HuH-7.5 (cell line): ENCODE measurements around the gene AKAP9.
"Not testable (repeated sequence)": the region's sequence is repeated elsewhere in the genome, so short reads cannot be mapped to it uniquely, and the experiment has no call there.

Source experiments
- DNase-seq: peaks from one replicate; pipeline ENCODE4 v3.0.0; 2011; ENCODE audit warnings: low spot score

The AKAP9 gene

DNA sequence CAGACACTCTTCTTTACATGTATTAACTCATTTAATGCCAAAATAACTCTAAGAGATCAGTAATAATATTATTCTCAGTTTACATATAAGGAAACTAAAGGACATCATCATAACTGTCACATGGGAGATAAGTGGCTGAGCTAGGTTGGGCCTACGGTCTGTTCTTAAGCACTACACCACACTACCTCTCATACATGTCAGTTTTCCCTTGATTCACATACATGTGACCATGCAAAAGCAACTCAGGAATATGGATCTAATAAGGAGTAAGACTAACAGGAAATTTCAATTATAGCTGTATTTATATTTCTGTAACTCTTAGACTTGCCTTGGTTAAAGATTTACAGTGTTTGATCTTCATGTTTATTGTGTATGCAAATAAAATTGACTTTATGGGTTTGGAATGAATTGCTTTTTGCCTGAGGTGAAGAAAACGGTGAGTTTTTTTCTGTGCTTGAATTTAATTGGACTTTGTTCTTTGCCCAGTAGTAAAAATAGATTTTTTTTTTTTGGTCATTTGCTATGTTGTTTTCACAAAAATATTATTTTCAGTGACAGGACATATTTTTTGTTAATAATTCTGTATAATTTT lies 123.9 kb downstream of the AKAP9 start:
- DNase-seq, result no peak

DNA sequence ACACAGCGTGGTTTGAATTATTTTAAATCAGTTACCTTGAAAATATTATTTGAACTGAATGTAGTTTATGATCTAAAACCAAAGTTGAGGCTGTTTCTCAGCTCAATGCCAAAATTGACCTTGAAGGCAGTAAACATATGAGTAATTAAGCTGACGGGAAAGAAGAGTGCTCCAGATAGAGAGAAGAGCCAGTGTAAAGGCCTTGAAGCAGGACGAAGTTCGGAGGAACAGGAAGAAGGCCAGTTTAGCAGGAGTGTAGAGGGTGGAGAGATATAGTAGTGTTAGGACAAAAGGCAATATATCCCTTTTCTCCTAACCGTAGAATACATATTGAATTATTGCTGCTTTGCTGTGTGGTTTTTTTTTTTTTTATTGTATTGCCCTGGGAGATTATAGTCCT lies 130.4 kb downstream of the AKAP9 start:
- DNase-seq, result no peak

DNA sequence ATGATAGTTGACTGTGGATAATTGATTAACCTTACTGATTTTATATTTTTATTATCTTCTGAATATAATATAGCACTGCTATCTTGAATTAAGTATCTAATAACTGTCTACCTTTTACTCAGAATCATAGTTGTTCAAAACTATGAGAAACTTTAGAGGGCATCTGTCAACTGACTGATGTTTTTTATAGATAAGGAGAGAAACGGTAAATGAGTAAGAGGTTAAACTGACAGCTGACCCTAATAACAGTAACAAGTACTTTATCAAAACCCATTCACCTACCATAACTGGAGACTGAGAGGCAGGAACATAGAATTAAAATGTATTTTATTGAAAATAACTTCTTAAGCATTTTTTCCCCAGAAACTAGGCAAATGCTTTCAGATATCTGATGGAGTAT lies 131.5 kb downstream of the AKAP9 start:
- no peak for DNase-seq

DNA sequence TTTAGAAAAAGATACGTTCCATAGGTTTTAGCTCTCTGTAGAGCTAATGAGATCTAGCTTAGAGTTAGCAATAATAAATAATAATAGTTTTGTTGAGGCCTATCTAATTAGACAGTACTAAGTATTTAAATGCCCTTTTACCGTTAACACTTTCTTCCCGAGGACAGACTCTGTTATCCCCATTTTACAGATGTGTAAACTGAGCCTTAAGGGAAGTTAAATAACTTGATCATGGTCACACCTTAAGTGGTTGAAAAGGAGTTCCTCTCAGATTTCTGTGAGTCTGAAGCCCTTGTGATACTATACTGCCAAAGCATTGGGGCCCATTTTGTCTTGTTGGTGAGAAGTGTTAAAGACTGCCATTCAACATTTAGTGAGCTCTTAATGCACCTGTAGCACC lies 132.0 kb downstream of the AKAP9 start:
- no peak for DNase-seq

DNA sequence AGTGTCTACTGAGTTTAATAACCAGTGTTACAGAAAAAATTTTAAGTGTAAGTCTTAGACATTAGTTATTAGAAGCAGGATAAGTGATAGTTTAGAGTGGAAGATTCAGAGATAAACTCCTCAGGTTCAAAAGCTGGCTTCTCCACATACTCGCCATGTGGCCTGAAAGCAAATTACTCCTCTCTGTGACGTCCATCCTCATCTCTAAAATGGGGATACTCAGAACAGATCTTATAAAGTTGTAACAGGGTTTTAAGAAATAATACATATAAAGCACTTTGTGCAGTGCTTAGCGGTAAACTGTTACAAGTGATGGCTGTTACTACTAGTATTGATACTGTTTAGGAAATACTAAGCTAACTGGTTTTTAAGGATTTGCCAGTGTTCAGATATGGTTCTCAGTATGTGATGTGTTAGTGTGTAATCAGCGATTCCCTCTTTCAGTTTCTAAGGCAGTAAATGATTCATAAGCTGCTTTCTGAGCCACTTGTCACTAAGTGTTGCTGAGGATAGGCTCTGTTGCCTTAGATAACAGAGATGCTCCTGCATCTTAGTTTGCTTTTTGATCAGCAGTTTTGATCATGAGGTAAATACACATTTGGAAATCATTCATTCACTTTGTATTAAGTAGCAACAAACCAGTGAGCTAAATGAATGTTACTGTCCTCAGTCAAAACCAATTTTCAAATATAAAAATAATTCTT lies 134.9 kb downstream of the AKAP9 start:
- no peak for DNase-seq

DNA sequence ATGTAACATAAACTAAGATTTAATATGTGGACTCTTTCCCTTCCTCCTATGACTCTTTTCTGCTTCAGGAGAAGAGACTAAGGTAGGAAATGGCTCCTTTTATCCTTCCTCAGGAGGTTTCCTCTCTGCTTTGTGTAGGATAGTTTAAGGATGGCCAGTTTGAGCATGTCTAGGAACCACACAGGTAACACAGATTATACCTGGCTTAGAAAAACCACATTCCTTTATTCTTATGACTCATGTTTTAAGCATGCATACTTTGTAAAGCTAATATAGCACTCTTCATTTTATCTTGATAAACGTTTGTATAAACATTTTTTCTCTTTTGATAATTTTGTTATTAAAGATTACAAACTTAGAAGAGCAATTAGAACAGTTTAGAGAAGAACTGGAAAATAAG lies 135.8 kb downstream of the AKAP9 start:
- no peak for DNase-seq

DNA sequence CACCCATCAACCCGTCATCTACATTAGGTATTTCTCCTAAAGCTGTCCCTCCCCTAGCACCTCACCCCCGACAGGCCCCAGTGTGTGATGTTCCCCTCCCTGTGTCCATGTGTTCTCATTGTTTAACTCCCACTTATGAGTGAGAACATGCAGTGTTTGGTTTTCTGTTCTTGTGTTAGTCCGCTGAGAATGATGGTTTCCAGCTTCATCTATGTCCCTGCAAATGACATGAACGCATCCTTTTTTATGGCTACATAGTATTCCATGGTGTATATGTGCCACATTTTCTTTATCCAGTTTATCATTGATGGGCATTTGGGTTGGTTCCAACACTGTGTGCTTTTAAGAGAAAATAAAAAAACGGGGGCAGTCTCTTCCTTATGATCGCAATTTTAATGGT lies 143.3 kb downstream of the AKAP9 start:
- not testable (repeated sequence) for DNase-seq

DNA sequence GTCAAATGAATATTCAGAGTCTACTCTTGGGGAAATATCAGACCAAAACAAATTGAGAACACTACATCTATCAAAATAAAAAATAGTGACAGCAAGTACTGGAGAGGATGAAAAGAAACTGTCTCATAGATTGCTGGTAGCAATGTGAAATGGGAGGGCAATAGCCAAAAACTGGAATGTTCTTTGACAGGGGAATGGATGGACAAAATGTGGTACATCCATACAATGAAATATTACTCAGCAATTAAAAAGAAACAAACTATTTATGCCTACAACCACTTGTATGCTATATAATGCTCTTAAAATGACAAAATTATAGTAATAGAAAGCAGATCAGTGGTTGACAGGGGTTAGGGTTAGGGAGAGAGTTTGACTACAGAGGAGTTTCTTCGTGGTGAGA lies 147.6 kb downstream of the AKAP9 start:
- DNase-seq, result no peak

DNA sequence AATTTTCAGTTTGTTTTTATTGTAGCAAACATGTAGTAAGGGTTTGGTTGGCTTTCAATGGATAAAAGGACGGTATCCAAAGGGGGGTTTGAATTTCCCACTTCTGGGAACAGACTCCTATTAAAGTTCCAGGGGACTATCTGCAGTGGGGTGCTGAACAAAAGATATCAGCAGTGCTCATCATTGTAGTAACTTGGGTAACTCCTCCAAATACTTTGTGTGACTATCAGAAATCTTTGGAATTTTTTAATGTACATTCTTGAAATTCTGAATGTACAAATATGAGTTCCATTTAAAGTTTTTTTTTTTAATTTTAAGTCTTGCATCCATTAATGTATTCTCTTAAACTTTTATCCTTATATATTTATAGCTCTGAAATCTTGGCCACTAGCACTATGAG lies 151.5 kb downstream of the AKAP9 start:
- no peak for DNase-seq

DNA sequence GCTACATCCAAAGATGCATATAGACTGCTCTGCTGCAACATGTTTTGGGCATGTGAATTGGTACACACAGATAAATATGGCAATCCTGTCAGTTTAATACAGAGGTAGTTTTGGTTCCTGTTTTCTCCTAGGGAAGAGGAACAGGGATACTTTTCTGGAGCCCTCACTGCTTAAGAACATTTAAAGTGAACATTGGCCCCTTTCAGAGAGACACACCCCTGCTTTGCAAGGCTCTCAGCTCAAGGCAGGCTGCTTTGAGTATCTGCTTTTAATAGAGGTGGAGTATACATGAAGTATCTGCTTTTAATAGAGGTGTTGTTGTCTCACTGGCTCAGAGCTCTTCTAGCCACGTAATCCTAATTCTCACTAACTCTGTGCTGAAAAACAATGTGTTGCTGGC lies 154.7 kb downstream of the AKAP9 start:
- DNase-seq, result no peak

DNA sequence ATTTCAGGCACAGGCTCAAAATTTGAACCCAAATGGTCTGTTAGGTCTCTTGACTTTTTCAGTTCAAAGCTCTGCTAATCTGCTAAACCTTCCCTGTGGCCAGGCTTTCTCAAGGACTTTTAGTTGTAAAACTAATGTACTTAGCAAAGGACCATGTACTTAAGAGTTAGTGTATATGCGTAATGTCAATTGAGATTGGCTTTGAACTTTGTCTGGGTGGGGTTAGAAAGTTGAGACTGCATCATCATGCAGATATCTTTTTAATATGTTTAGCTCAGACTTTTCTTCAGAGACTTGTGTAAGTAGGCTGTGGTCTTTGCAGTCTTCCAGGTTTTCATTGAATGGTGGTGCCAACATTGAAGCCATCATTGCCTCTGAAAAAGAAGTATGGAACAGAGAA lies 159.9 kb downstream of the AKAP9 start:
- DNase-seq, result no peak

DNA sequence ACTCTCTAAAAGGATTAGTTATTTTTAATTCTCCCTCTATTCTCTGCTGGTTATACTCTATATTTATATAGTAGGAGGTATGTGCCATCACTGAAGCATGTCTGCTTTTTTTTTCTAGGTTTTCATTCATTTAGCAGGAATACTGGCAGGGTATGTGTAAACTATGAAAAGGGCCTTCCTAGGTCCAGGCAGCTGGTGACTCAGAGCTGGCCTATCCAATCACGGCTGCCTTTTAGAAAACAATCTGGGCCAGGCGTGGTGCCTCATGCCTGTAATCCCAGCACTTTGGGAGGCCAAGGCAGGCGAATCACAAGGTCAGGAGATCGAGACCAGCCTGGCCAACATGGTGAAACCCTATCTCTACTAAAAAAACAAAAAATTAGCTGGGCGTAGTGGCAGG lies 162.2 kb downstream of the AKAP9 start:
- DNase-seq, result not testable (repeated sequence)

DNA sequence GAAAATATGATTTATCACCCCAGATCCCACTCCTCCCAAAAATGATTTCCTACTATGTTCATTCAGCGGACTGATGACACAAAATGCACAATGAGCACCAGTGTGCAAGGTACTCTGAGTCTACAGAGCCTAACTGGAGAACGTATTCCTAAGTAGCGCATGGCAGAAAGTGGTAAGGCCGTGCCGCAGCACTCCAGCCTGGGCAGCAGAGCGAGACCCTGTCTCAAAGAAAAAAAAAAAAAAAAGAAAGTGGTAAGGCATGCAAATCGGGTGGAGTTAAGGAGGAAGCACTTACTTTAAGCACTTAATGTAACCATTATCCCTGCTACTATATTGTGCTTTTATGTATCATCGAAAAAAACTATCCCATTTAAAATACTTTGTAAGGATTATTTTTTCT lies 168.2 kb downstream of the AKAP9 start:
- no peak for DNase-seq

DNA sequence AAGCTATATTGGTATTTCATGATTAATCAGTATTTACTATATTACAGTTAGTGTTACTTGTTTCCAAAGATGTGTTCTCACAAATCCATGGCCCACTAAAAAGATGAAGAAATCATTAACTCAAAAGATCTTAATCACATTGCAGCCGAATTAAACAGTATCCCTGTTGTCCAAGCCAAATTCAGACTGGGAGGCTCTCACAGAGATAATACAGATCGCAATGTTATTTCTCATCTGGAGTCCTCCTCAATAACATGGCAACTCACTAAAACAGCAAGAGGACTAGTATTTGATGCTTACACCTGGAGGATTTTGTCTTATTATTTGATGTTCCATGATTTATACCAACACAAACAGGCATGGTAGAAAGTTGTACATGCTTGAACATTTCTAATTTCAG lies 170.2 kb downstream of the AKAP9 start:
- DNase-seq, result no peak

DNA sequence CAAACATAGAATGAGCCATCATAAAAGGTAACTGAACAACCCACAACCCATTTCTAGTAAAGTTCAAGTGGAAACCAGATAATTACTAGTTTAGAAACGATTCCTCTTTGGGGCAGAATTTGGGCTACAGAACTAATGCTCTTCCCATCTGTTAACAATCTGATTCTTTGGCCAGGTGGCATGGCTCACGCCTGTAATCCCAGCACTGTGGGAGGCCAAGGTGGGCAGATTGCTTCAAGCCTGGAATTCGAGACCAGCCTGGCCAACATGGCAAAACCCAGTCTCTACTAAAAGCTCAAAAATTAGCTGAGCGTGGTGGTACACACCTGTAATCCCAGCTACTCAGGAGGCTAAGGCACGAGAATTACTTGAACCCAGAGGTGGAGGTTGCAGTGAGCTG lies 175.2 kb downstream of the AKAP9 start:
- no peak for DNase-seq

DNA sequence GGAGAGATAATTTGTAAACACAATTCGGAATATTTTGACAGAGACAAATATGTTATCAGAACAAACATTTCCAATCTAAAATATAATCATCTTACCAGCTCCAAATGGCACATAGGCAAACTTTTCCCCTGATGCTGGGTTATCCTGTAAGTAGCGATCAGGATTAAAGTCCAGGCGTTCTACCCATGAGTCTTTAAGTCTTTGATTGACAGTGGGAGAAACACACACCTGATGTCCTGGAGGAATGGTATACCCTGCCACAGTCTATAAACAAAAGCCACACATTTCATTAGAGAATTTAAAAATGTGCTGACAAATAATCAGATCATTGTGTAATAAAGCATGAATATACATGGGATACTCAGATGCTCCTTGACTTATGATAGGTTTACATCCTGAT lies 176.3 kb downstream of the AKAP9 start:
- DNase-seq, result no peak

DNA sequence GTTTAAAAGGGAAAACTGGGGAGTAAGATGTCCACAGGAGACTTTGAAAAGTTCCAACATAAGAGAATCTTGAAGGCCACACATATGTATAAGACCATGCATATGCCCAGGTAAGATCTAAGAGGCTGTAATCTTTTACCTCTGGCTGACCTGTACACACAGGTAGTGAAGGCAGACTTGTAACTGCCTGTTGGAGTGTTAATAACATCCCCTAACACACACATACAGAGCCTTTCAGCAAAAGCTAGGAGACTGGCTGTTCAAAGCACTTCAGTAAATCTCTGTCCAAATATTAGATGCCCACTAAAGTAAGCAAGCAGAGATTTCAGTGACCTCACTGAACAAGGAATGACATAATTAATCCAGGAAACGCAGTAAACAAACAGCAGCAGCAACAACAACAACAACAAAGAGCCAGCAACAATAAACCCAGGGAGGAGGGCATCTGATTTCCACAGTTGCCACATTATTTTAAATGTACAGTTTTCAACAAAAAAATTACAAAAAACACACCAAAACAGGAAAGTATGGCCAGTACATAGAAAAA lies 178.6 kb downstream of the AKAP9 start:
- no peak for DNase-seq

DNA sequence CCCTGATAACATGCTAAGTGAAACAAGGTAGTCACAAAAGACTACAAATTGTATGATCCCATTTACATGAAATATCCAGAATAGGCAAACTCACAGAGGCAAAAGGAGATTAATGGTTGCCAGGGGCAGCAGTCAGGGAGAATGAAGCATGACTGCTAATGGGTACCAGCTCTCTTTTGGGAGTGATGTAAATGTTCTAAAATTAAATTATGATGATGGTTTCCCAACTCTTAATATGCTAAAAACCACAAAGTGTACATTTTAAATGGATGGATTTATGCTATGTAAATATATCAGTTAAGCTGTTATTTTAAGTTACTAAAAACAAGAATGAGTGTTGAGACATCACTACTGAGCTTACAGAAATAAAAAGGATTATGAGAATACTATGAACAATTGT lies 181.0 kb downstream of the AKAP9 start:
- DNase-seq, result no peak

DNA sequence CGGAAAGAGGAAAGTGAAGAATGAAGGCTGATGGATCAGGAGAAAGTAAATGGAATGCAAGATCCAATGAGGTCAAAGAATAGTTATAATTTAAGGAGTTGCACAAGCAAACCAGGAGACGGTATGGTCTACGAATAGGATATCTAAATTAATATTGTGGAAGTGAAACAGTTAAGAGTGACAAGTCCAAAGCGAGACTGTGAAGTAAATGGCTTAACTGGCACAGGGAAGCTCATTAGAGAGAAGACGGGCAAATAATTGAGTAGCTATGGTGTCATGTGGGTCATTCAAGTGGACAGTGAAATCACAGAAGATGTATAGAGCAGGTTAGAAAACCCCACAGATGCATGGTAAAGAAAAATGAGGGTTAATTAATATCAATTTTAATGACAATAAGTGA lies 190.4 kb downstream of the AKAP9 start:
- no peak for DNase-seq

DNA sequence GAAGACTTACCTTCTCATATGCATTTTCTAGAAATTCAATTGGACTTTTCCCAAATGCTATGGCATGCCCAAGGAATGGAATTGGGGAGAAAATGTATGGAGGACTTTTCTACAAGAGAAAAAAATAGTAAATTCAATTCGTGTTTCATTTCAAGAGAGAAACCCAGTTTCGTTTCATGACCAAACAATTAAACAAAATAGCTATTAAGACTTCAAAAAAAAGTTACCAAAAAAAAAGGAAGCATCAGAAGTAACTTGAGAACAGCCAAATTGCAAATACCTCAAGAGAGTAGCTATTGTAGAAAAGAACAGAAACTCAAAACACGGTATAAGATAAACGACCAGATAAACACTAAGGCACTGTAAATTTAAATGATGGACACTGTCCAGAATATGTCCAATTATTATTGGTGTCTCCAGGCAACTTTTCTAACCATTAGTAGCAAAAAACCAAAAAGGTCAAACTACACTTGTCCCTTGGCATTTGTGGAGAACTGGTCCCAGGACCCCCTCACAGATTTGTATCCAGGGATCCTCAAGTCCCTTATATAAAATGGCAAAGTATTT lies 191.2 kb downstream of the AKAP9 start:
- no peak for DNase-seq

DNA sequence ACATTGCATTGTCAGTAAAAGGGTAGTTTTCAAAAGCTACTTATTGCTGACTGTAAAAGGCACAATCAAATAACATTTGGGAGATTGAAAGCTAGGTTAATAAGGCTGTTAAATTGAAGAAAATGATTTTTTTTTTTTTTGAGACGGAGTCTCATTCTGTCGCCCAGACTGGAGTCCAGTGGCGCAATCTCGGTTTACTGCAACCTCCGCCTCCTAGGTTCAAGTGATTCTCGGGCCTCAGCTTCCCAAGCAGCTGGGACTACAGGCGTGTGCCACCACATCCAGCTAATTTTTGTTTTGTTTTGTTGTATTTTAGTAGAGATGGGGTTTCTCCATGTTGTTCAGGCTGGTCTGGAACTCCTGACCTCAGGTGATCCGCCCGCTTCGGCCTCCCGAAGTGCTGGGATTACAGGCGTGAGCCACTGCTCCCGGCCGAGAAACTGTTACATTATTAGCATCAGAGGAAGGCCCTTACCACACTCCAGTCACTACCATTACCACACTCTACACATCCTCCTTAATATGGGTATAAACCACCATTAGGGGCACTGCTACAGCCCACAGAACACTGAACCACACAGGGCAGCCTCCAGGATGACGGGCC lies 192.6 kb downstream of the AKAP9 start:
- DNase-seq, result no peak

DNA sequence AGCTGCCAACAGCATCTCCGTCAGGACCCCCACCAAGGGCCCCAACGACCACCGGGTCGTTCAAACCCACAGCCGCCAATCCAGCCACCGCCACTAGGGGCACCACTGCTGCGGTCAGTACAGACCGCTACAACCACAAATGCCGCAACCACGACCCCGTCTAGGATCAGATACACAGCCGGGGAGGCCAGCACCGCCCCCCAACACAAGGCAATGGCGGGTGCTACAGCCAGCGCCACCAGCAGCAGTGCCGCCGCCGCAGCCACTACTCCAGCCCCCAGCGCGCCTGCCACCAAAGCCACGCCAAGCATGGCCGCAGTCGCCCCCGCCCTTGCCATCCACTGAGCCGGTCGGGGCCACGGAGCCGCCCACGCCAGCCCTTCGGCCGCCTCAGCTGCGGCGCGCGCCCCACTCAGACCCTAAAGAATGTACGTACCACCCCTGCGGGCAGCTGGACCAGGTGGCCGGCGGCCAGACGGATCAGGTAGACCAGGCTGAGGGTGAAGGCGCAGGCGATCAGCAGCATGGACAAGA lies 193.1 kb downstream of the AKAP9 start:
- DNase-seq, result peak; percentile 67
